NCI-H69 (cell line): ENCODE measurements around the gene RABL2A.
"Not testable (repeated sequence)": the region's sequence is repeated elsewhere in the genome, so short reads cannot be mapped to it uniquely, and the experiment has no call there.

Experiments
- DNase-seq: peaks from one replicate; lab custom pipeline; 2025; lab: John Stamatoyannopoulos, UW

The RABL2A gene

GRCh38 chr2:113685471-113685870 lies 58.4 kb downstream of the RABL2A start:
- no peak for DNase-seq

GRCh38 chr2:113686537-113686936 lies 59.5 kb downstream of the RABL2A start:
- no peak for DNase-seq

GRCh38 chr2:113690871-113691270 lies 63.8 kb downstream of the RABL2A start:
- DNase-seq: not testable (repeated sequence)
